RPMI8226 (cell line): ENCODE measurements around the gene MACC1.
"Not testable (repeated sequence)": the region's sequence is repeated elsewhere in the genome, so short reads cannot be mapped to it uniquely, and the experiment has no call there.

Experiments
- DNase-seq: peaks from one replicate; pipeline ENCODE4 v3.0.0-alpha.2; 2015

Gene MACC1

DNA sequence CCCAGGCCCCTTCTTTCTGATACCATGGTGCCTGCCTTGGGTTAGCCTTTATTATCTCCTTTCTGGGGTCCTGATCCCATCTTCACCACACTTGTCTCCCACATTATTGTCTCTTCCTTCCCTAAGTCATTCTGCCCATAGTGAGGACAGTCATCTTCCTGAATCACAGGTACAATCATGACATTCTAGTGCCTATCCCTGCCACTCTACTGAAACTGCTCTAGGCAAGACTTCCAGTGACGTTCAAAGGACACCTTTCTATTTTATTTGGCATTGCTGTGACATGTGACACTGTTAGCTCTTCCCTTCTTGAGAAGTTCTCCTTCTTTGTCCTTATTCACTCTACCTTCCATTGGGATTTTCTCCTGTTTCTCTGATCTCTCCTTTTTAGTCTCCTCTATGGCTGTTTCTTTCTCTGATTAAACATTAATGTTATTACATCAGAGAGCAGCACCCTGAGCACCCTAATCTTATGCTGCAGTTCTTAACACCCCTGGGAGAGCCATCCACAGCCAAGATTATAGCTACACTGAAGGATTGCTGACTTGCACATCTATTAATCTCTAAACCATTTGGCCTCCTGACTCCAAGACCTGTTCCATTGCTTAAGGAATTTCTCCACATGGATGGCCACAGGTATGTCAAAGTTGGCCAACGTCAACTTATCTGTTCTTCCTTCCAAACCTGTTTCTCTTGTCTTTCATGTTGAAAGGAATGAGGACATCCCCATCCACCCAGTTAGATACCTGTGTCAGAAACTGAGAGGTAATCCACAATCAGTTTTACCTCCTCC, 10.9 kb downstream of the MACC1 start:
- DNase-seq = no peak

DNA sequence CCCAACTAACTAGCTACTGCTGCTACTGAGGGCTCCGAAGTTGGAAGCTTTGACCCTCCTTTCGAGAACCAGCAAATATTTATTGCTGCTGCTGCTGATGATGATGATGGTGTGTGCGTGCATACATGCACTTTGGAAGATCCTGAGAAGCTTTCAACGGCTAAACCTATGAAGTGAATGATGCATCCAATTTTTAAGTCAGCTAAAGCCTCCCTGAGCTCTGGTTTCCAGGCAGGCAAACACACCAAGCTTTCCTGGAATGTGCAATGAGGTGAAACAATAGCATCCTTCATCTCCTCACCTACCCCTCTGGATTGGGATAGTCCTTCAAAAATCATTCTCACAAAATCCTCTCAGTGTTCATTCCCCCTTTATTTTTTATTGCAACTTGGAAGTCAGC, 13.9 kb downstream of the MACC1 start:
- no peak for DNase-seq

DNA sequence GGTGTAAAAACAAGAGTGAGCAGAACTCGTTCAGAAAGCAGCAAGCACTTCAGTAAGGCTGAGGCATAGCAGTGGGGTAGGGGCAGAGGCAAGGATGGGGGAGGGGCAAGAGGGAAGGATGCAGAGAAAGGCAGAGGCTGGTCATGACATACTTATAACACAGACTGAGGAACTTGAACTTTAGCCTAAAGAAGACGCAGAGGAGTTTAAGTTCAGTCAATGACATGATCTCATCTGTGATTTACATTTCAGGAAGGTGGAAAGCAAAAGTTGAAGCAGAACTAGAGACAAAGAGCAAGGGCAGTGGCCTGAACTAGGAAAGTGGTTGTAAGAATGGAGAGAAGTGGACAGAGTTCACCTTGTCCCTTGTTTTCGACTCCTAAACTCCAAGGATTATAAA, 15.8 kb downstream of the MACC1 start:
- peak; percentile 11 for DNase-seq

DNA sequence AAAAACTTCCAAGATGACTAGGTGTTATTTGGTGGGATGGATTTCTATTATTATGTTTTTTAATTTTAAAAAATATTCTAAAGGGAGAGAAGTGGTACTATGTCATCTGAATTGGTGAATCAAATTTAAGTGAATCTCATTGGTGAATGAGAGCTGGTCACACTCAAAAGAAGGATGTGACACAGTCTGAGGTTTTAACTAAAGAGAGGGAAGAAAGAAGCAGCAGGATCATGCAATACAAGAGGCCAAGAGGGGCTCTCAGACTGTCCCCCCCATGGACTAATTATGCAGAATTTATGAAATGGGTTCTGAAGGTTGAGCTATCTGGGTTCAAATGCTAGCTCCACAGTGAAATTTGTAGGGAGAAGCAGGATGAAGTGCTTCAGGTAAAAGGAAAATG, 16.2 kb downstream of the MACC1 start:
- DNase-seq = no peak

DNA sequence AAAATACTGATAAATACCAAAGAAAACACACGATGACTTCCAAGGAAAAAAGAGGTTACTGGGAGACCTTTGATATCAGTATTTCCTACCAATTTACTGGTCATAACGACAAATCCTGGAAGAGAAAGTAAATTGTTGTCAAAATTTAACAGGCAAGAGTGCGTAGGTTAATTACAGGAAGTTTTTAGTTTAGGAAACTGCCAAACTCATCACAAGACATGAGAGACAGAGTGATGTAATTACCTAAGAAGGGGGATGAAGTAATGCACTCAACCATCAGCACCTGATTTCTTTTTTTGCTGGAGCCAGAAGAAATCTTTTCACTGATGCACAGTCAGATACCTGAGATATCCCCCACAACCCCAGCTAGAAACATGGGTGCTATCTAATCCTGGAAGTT, 16.8 kb downstream of the MACC1 start:
- peak; percentile 15 for DNase-seq

DNA sequence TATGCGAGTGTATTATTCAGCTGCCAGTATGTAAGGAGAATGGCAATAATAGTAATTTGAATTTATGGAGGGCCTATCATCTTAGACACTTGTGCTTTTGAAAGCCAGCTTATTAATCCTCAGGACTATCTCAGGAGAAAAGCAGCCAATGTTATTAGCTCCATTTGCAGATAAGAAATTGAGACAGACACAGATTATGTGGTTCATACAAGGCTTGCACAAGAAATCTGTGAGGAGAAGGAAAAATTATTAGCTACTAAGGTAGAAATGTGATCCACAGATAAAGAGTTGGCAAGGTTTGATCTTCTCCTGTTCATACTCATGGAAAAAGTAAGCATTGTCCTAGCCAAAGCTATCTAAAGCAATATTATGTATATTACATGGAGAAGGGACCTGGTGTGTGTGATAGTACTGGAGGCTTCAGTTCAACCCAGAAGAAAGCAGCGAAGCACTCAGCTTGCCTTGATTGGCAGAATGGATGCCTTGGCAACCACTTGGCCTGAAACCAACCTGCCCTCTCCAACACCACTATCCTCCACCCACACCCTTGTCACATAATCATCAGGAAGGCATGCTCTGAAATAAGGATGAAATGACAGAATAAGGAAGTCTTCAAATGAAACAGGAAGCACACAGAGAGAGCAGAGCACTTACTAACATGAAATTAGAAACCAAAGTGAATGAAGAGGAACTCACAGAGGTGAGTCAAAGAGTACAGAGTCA, 18.0 kb downstream of the MACC1 start:
- DNase-seq = peak; percentile 92

DNA sequence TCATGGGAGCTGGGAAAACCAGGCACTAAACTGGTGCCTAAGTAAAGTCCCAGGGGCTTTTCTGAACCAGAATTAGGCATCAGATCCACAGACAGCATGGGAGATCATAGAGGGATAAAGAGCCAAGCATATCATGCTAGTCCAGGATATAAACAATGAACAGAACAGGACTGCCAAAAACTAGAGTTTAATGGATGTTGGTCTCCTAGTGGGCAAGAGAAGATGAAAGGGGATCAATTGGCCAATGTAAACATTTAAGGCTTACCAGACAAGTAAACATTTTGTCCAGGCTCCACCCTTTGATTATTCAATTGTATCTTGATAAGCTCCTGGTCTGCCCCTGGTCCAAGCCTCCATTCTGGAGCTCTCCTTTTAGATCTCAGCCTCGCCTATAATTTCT, 18.9 kb downstream of the MACC1 start:
- no peak for DNase-seq

DNA sequence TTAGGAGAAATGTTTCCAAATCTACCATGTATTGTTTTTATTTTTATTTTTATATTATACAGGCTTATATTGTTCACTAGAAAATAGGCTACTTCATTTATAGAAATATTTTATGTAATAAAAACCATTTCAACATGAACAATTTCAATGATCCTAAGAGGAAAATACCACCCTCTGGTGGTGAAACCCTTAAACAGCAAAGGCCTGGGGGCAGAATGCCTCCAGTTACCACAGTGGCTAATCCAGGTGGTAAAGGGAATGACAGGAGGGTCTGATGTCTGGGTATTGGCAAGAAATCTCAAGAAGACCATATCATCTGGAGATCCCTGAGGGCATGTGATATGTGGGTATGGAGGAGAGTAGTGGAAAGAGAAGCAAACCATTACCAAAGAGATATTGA, 19.3 kb downstream of the MACC1 start:
- no peak for DNase-seq

DNA sequence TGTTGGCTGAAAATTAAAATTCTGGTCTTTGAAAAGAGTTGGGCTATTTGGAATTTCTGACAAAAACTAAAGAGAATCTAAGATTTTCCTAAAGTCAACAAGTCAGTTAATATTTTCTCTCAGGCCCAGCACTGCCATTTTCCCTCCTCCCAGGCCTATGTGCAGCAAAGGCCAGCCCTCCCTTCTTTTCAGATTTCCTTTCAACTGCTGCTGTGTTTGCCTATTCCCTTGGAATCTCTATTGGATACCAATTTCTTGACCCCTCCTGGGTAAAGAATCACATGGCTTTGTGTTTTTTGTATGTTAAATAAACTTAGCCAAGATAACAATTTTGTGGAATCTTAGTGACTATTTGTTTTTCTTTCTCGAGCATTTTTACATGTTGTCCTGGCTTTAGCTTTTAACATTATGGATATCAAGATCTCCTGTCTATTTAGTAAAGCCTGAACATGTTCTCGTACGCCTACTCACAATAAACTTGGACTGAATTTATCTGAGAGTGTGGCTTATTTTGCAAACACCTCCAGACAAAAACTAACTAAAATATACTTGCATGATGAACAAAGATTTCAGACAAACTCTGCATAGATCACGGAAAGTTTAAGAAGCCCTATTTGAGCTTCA, 19.9 kb downstream of the MACC1 start:
- no peak for DNase-seq

DNA sequence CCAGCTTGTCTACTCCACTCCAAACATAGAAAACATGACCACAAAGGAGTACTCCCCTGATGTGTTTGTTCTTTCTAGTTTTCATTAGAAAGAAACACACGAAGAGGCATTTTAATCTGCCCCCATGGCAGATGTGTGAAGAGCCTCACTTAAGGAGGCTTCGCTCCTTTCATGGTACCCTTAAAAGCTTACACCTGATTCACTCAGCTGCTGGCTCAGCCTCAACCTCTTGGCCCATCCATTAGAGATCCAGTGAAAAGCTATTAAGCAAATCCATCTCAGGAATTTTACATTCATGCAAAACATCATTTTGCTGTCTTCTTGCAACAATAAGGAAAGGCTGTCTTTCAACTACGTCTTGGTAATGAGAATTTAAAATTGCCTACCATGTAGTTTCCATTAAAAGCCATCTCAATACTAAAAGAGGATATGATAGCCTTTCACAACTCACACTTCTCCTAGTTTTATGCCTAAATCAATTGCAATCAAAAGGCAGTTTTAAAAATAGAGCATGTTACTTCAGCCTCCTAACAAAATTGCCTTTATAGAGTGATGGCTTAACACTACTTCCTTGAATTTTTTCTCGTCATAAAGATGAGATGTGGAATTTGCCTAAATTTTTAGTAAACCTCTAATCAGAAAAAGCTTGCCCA, 22.7 kb downstream of the MACC1 start:
- DNase-seq = no peak

DNA sequence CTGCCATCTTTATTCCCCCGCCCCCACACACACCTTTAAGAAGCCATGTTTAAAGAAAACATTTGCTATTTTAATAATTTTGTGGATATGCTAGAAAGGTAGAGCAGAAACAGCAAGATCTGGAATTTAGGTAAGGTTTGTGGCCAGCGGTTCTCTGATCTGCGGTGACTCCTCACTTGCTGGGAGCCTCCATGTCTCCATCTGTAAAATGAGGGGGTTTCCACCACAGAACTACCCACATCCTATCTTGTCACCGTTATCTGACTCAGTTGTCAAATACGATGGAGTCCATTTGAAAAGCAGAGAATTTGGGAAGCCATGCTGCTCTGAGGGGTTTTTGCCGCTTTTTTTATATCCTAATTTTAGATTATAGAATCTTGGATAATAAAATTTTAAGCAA, 23.3 kb downstream of the MACC1 start:
- no peak for DNase-seq

DNA sequence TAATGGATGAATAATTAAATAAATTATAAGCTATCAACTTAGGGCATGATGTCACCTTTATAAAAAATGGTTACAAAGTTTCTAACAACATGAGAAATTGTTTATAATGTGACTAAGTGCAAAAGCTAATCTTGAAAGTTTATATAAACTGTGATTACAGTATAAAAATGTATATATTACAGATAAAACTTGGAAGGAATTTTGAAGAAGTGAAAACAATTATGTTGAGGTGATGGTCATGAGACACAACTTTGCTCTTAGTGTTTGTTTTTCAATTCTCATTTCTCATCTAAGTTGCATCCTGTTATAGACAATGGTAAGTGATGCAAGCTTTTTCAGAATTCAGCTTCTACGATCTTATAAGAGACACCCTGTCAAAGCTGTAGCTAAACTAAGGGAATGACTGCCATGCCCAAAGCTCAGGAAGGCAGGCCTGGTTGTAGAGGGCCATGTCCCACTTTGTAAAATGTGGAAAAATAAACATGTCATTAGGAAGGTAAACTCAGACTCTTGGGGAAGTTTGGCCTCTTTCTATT, 23.9 kb downstream of the MACC1 start:
- no peak for DNase-seq

DNA sequence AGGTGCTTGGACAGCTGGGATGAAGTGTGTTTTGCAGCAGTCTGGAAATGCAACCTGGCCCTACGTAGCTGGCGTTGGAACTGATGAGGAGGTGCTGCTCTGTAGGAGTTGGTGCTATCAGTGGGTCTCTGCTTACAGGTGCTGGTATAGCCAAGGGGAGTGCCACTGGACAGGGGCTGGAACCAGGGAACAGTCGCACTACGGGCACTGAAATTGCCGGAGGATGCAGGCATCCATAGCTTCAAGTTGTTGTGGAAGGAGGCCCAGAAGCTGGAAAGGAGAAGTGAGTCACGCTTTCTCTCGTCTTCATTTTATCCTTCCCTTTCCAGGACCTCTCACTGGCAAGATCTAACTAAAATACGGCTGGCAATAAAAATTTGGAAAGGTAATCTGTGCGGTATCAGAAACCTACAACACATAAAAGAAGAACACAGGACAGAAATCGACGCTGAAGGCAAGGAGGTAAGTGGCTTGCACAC, 25.8 kb downstream of the MACC1 start:
- DNase-seq = no peak

DNA sequence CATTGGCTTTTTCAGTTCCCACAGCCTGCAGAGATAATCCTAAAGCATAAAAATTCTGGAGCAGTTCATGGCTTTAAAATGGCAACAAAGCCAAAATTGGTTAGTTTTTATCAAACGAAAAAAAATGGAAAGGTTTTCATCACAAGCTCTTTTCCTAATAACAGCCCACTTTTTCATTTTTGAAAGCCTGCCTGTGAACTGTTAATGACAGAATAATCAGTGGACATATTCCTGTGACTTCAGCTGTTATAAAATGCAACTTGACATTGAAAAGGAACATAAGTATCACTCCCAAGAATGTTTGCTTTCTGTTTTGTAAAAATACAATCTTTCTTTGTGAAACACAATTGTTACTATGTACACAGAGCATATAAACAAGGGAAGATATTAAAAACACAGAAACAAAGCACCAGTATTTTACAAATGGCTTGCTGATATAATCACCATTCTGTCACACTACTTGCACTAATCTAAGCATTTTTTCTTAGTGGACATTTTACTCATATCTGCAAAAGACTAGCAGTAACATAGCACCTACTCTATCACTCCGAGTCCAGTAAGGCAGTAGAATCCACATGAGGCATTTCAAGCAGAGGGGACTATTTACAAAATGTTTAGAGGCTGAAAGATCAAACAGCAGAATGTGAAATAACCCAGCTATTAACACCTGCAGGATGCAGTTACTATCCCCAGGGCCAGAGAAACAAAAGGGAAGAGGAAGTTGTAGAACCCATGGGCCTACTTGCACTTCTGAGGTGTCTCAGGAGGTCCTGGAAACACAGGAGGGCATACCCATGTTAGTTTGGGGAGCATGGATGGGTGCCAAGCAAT, 26.4 kb downstream of the MACC1 start:
- DNase-seq = no peak

DNA sequence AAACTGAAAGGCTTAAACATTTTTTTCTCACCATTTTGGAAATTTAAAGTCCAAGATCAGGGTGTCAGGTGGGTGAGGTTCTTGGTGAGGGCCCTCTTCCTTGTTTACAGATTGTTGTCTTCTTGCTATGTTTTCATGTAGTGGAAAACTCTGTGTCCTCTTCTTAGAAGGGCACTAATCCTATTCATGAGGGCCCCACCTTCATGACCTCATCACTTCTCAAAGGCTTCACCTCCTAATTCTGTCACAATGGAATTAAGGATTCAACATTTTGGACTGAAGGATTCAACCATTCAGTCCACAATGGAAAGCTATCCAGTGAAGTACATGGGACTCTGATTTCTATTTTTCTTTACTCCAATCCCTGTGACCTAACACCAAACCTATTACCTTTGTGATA, 27.3 kb downstream of the MACC1 start:
- DNase-seq = no peak

DNA sequence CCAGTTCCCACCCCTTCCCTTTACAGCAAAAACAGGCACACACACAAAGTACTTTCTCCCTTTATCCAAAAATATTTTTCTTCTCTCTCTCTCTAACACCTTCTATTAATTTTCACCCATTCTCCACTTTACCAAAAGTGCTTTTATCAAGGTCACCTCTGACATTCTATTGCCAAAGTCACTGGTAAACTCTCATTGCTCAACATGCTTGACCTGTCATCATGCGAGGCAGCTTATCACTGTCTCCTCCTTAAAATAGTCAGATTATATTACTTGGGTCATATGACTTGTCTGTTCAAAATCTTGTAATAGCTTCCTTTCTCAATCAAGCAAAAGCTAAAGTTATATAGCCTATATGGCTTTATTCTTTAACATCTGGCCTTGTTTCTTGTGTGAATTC, 28.6 kb downstream of the MACC1 start:
- DNase-seq = no peak

DNA sequence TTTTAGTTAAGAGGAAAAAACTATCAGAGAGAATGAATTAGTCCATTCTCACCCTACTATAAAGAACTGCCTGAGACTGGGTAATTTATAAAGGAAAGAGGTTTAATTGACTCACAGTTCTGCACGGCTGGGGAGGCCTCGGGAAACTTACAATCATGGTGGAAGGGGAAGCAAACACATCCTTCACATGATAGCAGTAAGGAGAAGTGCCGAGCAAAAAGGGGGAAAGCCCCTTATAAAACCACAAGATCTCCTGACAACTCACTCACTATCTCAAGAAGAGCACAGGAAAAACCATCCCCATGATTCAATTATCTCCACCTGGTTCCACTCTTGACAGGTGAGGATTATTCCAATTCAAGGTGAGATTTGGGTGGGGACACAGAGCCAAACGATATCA, 29.3 kb downstream of the MACC1 start:
- DNase-seq = not testable (repeated sequence)

DNA sequence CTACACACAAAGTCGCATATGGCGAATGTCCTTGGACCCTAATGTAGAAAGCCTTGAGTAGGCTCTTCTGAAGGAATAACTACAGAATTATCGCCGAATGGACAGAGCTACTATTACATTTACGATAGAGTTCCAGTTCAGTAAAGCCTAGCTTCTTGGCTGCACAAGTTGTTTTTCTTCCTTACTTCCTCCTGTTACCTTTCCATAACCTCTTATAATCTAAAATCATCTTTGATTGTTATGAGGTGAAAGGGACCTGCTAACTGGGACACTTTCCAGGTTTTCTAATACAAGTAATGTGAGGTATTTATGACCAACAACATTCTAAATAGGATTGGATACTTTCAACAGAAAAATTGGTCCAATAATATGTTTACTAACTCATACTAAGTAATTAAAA, 31.2 kb downstream of the MACC1 start:
- DNase-seq = no peak

DNA sequence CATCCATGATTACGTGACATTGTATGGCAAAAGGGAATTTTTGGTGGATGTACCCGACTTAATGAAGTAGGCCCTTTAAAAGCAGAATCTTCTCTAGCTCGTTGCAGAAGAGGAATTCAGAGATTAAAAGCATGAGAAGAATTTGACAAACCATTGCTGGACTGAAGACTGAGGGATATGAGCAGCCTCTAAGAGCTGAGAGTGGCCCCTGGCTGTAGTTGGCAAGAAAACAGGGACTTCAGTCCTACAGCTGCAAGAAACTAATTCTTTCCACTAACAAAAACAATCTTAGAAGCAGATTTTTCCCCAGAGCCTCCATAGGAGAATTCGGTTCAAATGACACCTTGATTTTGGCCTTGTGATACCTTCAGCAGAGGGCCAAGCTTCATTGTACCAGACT, 34.1 kb downstream of the MACC1 start:
- DNase-seq = no peak

DNA sequence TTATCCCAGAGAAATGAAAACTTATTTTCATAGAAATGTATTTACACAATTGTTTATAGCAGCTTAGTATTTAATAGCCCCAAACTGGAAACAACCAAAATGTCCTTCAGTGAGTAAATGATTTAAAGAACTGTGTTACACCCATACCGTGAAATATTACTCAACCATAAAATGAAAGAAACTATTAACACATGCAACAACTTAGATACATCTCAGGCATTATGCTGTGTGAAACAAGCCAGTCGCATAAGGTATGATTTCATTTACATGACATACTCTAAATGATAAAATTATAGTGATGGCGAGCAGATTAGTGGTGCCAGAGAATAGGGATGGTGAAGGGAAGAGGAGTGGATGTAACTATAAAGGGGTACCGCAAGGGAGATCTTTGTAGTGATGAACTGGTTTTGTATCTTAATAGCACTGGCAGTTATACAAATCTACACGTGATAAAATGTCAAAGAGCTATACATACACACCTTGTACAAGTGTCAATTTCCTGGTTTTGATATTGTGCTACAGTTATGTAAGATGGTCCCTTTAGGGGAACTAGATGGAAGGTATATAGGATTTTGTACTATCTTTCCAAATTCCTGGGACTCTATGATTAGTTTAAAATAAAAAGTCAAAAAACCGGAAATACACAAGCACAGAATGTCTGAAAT, 40.5 kb downstream of the MACC1 start:
- no peak for DNase-seq

DNA sequence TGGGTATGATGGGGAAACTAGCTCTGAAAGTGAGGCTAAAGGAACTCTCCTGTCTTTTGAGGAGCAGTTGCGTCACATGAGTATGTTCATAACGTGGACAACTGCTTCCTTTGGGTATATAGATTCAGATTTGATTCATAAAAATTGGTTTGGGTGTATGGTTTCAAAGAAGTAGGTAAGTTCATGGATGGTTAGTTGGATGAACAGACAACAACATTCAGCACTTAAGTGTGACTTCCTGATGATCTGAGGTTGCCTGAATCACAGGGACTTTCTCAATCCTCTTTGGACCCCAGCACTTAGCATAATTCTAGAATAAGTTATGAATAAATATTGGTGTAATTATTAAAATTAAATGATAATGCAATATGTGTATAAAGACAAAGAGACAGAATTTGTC, 43.4 kb downstream of the MACC1 start:
- DNase-seq = no peak
